ENCODE measurements around the gene RPS21.

The RPS21 gene

DNA sequence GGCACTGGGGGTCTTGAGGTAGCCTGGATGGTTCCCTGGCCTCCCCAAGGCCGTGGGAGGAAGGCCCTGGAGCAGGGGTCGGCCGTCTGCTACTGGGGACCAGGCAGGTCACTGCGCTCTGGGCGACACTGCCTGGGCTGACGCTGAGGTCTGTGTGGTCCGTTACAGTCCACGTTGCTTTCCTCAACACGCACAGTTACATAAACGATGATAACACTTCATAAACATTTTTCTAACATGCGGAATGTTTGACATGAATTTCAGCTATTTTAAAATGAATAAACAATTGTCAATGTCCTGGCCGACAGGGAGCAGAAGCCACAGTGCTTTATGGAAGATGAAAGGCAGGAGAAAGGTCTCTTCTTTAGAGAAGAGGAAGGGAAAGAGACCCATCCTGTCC is 50.6 kb downstream of the RPS21 start:
- DNase-seq (ENCODE audit: low read depth) = no peak
- no peak for TF ChIP-seq CTCF (IDR thresholded peaks at IDR 0.05; ENCODE audit: control insufficient read depth, extremely low read depth, insufficient read depth)
- no peak overlapping the region for H3K4me3 ChIP-seq (ENCODE audit: low read depth, low read length)

GRCh38 chr20:62437927-62438326 is 51.0 kb downstream of the RPS21 start:
- TF ChIP-seq CTCF (IDR thresholded peaks at IDR 0.05; ENCODE audit: control insufficient read depth, extremely low read depth, insufficient read depth) = no peak
- no peak for DNase-seq (ENCODE audit: low read depth)
- H3K4me3 ChIP-seq (ENCODE audit: low read depth, low read length) = no peak overlapping the region
